DND-41 (cell line): ENCODE measurements around the gene MMP11.

Source experiments
- ATAC-seq: fragments of 200-7000 bp; cut with Tn5 transposase; 3 replicates; pipeline ENCODE4 v1.9.1; 2021; ENCODE audit warnings: low read depth; ENCODE audit not compliant: insufficient read depth
- DNase-seq: peaks from one replicate; pipeline ENCODE4 v3.0.0-alpha.2; 2020
- H2AFZ ChIP-seq: 2 replicates; pipeline ENCODE4 v1.6.0; 2012; ENCODE audit warnings: low read depth, low read length
- H3K27ac ChIP-seq: 2 replicates; pipeline ENCODE4 v1.5.1; 2012; ENCODE audit warnings: low read length, inconsistent platforms
- H3K27me3 ChIP-seq: fragments of 200-600 bp; sonication (generic); 2 replicates; pipeline ENCODE4 v1.6.0; 2012; ENCODE audit warnings: low read length, mild to moderate bottlenecking, inconsistent platforms; ENCODE audit not compliant: insufficient read depth, poor library complexity
- H3K36me3 ChIP-seq: 2 replicates; pipeline ENCODE4 v1.5.1; 2012; ENCODE audit warnings: low read length, inconsistent platforms; ENCODE audit not compliant: insufficient read depth
- H3K4me1 ChIP-seq: 2 replicates; pipeline ENCODE4 v1.5.1; 2012; ENCODE audit warnings: mild to moderate bottlenecking, low read length; ENCODE audit not compliant: insufficient read depth
- H3K4me2 ChIP-seq: 2 replicates; pipeline ENCODE4 v1.6.0; 2012; ENCODE audit warnings: mild to moderate bottlenecking, moderate library complexity, low read length, inconsistent platforms; ENCODE audit not compliant: insufficient read depth
- H3K4me3 ChIP-seq, 2 experiments: fragments of 200-600 bp in 1 of 2; shearing (Covaris generic) in 1 of 2; 2 replicates each; pipeline ENCODE4 v1.5.1; 2012 to 2016; ENCODE audit warnings: inconsistent platforms in 2 of 2, low read length in 2 of 2, mild to moderate bottlenecking in 2 of 2, low read depth in 1 of 2, moderate library complexity in 1 of 2
- H3K79me2 ChIP-seq: 2 replicates; pipeline ENCODE4 v1.6.0; 2012; ENCODE audit warnings: low read length, inconsistent platforms; ENCODE audit not compliant: insufficient read depth
- H3K9ac ChIP-seq: 2 replicates; pipeline ENCODE4 v1.6.0; 2012; ENCODE audit warnings: low read depth, mild to moderate bottlenecking, inconsistent platforms, low read length, moderate library complexity
- H3K9me3 ChIP-seq: 2 replicates; pipeline ENCODE4 v1.5.1; 2012; ENCODE audit warnings: low read length, moderate library complexity, mild to moderate bottlenecking, inconsistent platforms; ENCODE audit not compliant: insufficient read depth, severe bottlenecking
- H4K20me1 ChIP-seq: 2 replicates; pipeline ENCODE4 v1.6.0; 2012; ENCODE audit warnings: low read length; ENCODE audit not compliant: insufficient read depth
- EZH2 ChIP-seq: IDR thresholded peaks from 3 replicates; pipeline ENCODE4 v1.6.1; 2012; ENCODE audit warnings: borderline replicate concordance, low read depth, mild to moderate bottlenecking, moderate library complexity, low read length, inconsistent platforms; ENCODE audit not compliant: severe bottlenecking
- TF ChIP-seq, protein P1 (sequence below): IDR thresholded peaks from 2 replicates; pipeline ENCODE4 v1.5.1; 2012; ENCODE audit warnings: borderline replicate concordance, low read length, moderate library complexity, mild to moderate bottlenecking; ENCODE audit not compliant: poor library complexity, severe bottlenecking; ENCODE audit errors: extremely low read depth

MMP11 gene

DNA sequence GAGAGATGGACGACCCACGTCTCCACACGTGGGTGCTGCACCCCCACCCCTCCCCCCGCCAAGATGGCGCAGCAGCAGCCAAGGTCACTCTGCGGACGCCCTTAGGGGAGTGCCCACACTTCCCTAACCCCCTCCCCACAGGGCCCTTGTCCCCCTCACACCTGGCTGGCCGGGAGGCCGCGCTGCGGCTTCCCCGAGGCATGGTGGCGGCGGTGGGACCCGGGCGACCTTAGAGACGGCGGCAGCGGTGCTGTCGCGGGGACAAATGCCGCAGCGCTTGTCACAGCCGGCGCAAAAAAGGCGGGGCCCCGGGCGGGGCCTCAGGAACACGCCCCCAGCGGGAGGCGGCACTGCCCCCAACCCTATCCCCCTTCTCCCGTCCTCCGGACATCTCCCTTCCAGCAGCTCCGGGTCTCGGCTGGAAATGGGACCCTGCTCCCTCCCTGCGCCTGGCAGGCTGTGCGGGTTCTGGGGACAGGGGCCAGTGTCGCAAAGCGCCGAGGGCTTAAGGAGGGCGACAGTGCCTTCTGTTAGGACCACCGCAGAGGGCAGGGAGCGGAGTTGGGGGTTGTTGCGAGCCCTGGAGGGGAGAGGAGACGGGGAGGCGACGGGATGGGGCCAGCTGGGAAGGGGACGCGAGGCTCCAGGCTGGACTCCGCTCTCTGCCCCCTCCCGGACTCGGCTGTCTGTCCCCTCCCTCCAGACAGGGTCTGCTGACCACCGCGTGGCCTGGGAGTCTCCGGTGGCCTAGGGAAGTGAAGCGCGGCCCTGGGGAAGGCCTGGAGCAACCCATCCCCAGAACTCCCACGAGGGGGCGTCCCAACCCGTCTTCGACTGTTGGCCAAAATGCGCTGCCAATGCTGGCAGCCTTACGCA, 4.7 kb upstream of the MMP11 start, which contains the start of gene CHCHD10:
Gene CHCHD10 (minus strand): TSS at position 300 of the 876 bp plus-strand sequence. CDS start 98 bp downstream, at position 202.
- DNase-seq, result peak; percentile 83
- H2AFZ ChIP-seq, result peak within 1 kb of the TSS; percentile 87

DNA sequence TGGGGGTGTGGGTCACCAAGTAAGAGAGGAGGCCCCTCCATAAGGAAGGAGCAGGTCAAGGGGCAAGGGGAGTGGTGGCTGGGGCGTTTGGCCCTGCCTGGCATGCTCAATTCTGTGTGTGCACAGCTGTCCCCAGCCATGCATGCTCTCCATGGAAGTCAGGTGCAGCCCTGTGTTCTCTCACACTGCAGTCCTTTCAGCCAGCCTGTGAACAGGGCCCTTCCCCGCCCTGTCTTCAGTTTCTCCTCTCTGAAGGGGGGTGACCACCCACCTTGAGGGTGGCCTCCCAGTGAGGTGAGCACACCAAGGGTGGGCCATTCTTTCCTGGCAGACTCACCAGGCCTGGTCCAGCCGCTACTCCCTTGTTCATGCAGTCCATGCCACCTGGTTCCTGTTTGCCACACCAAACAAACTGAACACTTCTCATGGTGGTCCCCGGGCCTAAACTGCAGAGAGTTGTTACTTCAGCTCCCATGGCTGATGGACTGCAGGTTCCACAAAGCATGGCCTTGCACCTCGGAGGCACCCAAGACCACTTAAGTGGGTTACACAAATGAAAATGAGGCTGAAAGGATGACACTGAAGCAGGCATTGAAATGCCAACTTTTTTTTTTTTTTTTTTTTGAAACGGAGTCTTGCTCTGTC, 3.2 kb upstream of the MMP11 start:
- no peak for DNase-seq
- no peak for ATAC-seq
- Histone ChIP-seq H3K4me3 (no peak overlapping the region), H3K4me2 (no peak overlapping the region), H3K36me3 (no peaks in the 10 kb centered on the region; the same call in 1 of the 2 replicates), H3K27me3 (no peaks in the 10 kb centered on the region), H2AFZ (no peak overlapping the region), H4K20me1 (no peaks in the 10 kb centered on the region), H3K9me3 (no peaks in the 10 kb centered on the region), H3K27ac (no peak overlapping the region), H3K9ac (no peak overlapping the region), H3K79me2 (no peaks in the 10 kb centered on the region), H3K4me1 (peaks cover 28% of the 10 kb centered on the region)
- TF ChIP-seq, protein P1, sequence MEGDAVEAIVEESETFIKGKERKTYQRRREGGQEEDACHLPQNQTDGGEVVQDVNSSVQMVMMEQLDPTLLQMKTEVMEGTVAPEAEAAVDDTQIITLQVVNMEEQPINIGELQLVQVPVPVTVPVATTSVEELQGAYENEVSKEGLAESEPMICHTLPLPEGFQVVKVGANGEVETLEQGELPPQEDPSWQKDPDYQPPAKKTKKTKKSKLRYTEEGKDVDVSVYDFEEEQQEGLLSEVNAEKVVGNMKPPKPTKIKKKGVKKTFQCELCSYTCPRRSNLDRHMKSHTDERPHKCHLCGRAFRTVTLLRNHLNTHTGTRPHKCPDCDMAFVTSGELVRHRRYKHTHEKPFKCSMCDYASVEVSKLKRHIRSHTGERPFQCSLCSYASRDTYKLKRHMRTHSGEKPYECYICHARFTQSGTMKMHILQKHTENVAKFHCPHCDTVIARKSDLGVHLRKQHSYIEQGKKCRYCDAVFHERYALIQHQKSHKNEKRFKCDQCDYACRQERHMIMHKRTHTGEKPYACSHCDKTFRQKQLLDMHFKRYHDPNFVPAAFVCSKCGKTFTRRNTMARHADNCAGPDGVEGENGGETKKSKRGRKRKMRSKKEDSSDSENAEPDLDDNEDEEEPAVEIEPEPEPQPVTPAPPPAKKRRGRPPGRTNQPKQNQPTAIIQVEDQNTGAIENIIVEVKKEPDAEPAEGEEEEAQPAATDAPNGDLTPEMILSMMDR, result no peak
- TF ChIP-seq EZH2, result no peak

More for the DNA sequence above, 4.7 kb upstream of the MMP11 start, which contains the start of gene CHCHD10:
- ATAC-seq, result peak; percentile 77
- Histone ChIP-seq H3K4me3 (peak within 1 kb of the TSS; percentile 27 to 89; a peak in 3 of 4 replicates), H3K4me1 (peaks cover 34% of the 10 kb centered on the region), H3K4me2 (peak within 1 kb of the TSS; percentile 91), H3K36me3 (no peaks in the 10 kb centered on the region; the same call in 1 of the 2 replicates), H4K20me1 (no peaks in the 10 kb centered on the region), H3K79me2 (no peaks in the 10 kb centered on the region), H3K9ac (peak within 1 kb of the TSS; percentile 64), H3K27me3 (no peaks in the 10 kb centered on the region), H3K9me3 (no peaks in the 10 kb centered on the region), H3K27ac (peak within 1 kb of the TSS; percentile 50)
- TF ChIP-seq EZH2, result no peak
- TF ChIP-seq, protein P1, result peak; percentile 56

DNA sequence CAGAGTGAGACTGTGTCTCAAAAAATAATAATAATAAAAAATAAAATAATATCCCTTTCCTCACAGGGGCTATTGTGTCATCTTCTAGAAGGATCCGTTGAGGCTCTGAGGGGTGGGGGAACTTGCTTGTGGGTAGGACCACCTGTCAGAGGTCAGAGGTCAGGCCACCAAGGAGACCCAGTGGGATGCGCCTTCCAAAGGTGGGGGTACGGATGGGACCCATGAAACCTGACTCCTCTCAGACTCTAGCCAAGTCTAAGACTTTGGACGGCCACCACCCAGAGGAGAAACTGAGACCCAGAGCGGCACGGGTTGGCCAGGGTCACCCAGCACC, 367 bp upstream of the MMP11 start:
- Histone ChIP-seq H3K9me3 (no peaks in the 10 kb centered on the region), H3K4me2 (peak overlapping the region; percentile 63), H3K4me3 (peak overlapping the region in 1 of 2 experiments; percentile 37; a peak in 1 of 4 replicates), H3K27ac (no peak overlapping the region), H3K9ac (no peak overlapping the region), H3K4me1 (peaks cover 19% of the 10 kb centered on the region), H3K27me3 (no peaks in the 10 kb centered on the region), H2AFZ (peak overlapping the region; percentile 62), H3K79me2 (no peaks in the 10 kb centered on the region), H3K36me3 (no peaks in the 10 kb centered on the region), H4K20me1 (no peaks in the 10 kb centered on the region)
- DNase-seq, result no peak
- ATAC-seq, result no peak
- no peak for TF ChIP-seq EZH2
